SK-N-SH (cell line): Measurements from ENCODE around the gene EYA2. TPM values are rescaled to one million over a fixed set of nuclear protein-coding genes. Genes with fewer than 3 reads are reported as not detected.

Experiments
- CTCF ChIA-PET: fragments of 300-600, 350-600 bp; formaldehyde crosslinking; extraction: SDS; loops from one replicate; lab custom pipeline; 2021; lab: Yijun Ruan, JAX
- POLR2A ChIA-PET: fragments of 350-600 bp; sonication (Branson Sonifier 250); formaldehyde crosslinking; extraction: SDS; loops from one replicate; lab custom pipeline; 2020; ENCODE audit warnings: antibody characterized with exemption, inconsistent platforms; lab: Yijun Ruan, JAX
- DNase-seq: peaks from one replicate; pipeline ENCODE4 v3.0.0; 2012
- H2AFZ ChIP-seq: fragments of 200-600 bp; sonication (generic); 2 replicates; pipeline ENCODE4 v1.8.1; 2016; ENCODE audit warnings: antibody characterized with exemption, mild to moderate bottlenecking, low read depth
- H3F3A ChIP-seq: fragments of 200-600 bp; sonication (generic); replicated peaks from 2 replicates; pipeline ENCODE3; 2016; ENCODE audit warnings: antibody characterized with exemption, mild to moderate bottlenecking; ENCODE audit not compliant: insufficient read depth
- H3K27ac ChIP-seq, 2 experiments: fragments of 200-500 bp in 1 of 2; fragments of 200-600 bp in 1 of 2; sonication (Bioruptor generic) in 1 of 2; sonication (generic), shearing (Covaris generic) in 1 of 2; 2 replicates each; pipeline versions ENCODE4 v1.5.1 to v1.6.1; 2014 to 2016; ENCODE audit warnings: low read depth in 2 of 2, inconsistent platforms in 1 of 2, low read length in 1 of 2, mild to moderate bottlenecking in 1 of 2, mixed read lengths in 1 of 2
- H3K27me3 ChIP-seq: fragments of 200-600 bp; sonication (generic), shearing (Covaris generic); 2 replicates; pipeline ENCODE4 v1.6.1; 2016; ENCODE audit warnings: mixed run types; ENCODE audit not compliant: insufficient read depth
- H3K36me3 ChIP-seq, 2 experiments: fragments of 200-500 bp in 1 of 2; fragments of 200-600 bp in 1 of 2; sonication (Bioruptor generic) in 1 of 2; sonication (generic) in 1 of 2; replicated peaks in 1 of 2; 2 replicates each; pipeline versions ENCODE3 to v1.5.1; 2014 to 2016; ENCODE audit warnings: low read length in 1 of 2, mild to moderate bottlenecking in 1 of 2; ENCODE audit not compliant: insufficient read depth in 2 of 2, control insufficient read depth in 1 of 2
- H3K4me1 ChIP-seq, 2 experiments: fragments of 200-500 bp in 1 of 2; fragments of 200-600 bp in 1 of 2; sonication (Bioruptor generic) in 1 of 2; sonication (generic), shearing (Covaris generic) in 1 of 2; 2 replicates each; pipeline versions ENCODE4 v1.5.1 to v1.6.1; 2014 to 2016; ENCODE audit warnings: low read depth in 1 of 2, low read length in 1 of 2, mixed run types in 1 of 2; ENCODE audit not compliant: insufficient read depth in 2 of 2, control insufficient read depth in 1 of 2
- H3K4me2 ChIP-seq: fragments of 200-600 bp; sonication (generic), shearing (Covaris generic); 2 replicates; pipeline ENCODE4 v1.6.1; 2017; ENCODE audit warnings: mixed run types
- H3K4me3 ChIP-seq, 2 experiments: fragments of 200-500 bp in 1 of 2; fragments of 200-600 bp in 1 of 2; sonication (Bioruptor generic) in 1 of 2; sonication (generic), shearing (Covaris generic) in 1 of 2; 2 replicates each; pipeline versions ENCODE4 v1.5.1 to v1.8.1; 2014 to 2016; ENCODE audit warnings: low read depth in 2 of 2, inconsistent platforms in 1 of 2, low read length in 1 of 2, mild to moderate bottlenecking in 1 of 2, mixed read lengths in 1 of 2, moderate library complexity in 1 of 2
- H3K79me2 ChIP-seq: fragments of 200-600 bp; sonication (generic); 2 replicates; pipeline ENCODE4 v1.8.1; 2017; ENCODE audit warnings: mild to moderate bottlenecking; ENCODE audit not compliant: insufficient read depth
- H3K9ac ChIP-seq: fragments of 200-600 bp; sonication (generic); 2 replicates; pipeline ENCODE4 v1.6.1; 2017; ENCODE audit warnings: mixed run types
- H3K9me2 ChIP-seq: fragments of 200-600 bp; sonication (generic); 2 replicates; pipeline ENCODE4 v1.6.1; 2017; ENCODE audit warnings: mixed run types
- H3K9me3 ChIP-seq: fragments of 200-600 bp; sonication (generic); 2 replicates; pipeline ENCODE4 v1.6.1; 2017; ENCODE audit warnings: mixed run types, mild to moderate bottlenecking, moderate library complexity
- H4K20me1 ChIP-seq: fragments of 200-600 bp; sonication (generic); 2 replicates; pipeline ENCODE4 v1.6.1; 2017; ENCODE audit warnings: mild to moderate bottlenecking, mixed run types; ENCODE audit not compliant: insufficient read depth
- JUND ChIP-seq: IDR thresholded peaks from 2 replicates; pipeline ENCODE4 v1.4.0; 2012
- NRF1 ChIP-seq: IDR thresholded peaks from 2 replicates; pipeline ENCODE4 v1.6.1; 2012; ENCODE audit warnings: low read depth, mild to moderate bottlenecking, low read length
- RCOR1 ChIP-seq: fragments of 150-350 bp; IDR thresholded peaks from 2 replicates; pipeline ENCODE4 v1.6.1; 2017; ENCODE audit warnings: antibody characterized with exemption, low read length
- YY1 ChIP-seq: IDR thresholded peaks from 2 replicates; pipeline ENCODE4 v1.4.0; 2012; ENCODE audit warnings: low read depth, mild to moderate bottlenecking
- WGBS: methylation state at CpG from one replicate; pipeline ENCODE4 v1.1.6; 2017; ENCODE audit warnings: low lambda C conversion rate; 5-methylcytosine and 5-hydroxymethylcytosine counted together
- polyA plus RNA-seq, 3 experiments: library from polyadenylated mRNA; depleted of rRNA; stranded (reverse); fragments of >200 nt; gene quantifications; 2 replicates each; pipeline ENCODE4 v1.2.3, GENCODE V29; 2012
- TF ChIP-seq, protein P1 (sequence below): fragments of 150-350 bp; IDR thresholded peaks from 2 replicates; pipeline ENCODE4 v1.6.1; 2016; ENCODE audit warnings: mild to moderate bottlenecking, low read depth, low read length
- TF ChIP-seq, protein P2 (sequence below): IDR thresholded peaks from 2 replicates; pipeline ENCODE4 v1.4.0; 2012; ENCODE audit warnings: low read depth, borderline replicate concordance
- TF ChIP-seq, protein P3 (sequence below): IDR thresholded peaks from 2 replicates; pipeline ENCODE4 v1.4.0; 2012; ENCODE audit warnings: low read depth
- TF ChIP-seq, protein P4 (sequence below): fragments of 200-600 bp; sonication (generic); IDR thresholded peaks from 2 replicates; pipeline ENCODE4 v1.6.1; 2017; ENCODE audit warnings: antibody characterized with exemption, mild to moderate bottlenecking, moderate library complexity

Gene EYA2
- polyA plus RNA-seq, 1 of the 3 experiments (the other 2 are of a cell fraction) = 0.05 TPM

DNA sequence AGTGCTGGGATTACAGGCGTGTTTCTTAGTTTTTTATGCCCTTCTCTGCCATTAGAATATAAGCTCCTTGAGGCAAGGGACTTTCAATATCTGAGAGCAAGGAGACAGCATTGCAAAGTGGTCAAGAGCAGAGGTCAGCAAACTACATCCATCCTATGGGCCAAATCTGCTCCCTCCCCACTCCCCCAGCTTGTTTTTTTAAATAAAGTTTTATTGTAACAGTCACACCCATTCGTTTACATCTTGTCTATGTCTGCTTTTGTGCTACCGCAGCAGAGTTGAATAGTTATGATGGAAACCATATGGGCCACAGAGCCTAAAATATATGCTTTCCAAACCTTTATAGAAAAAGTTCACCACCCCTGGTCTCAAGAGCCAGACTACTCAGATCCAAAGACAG, 227.9 kb downstream of the EYA2 start:
- Histone ChIP-seq H3K36me3 (no peaks in the 10 kb centered on the region), H3K9me3 (no peaks in the 10 kb centered on the region), H3K27me3 (no peaks in the 10 kb centered on the region), H3K79me2 (no peaks in the 10 kb centered on the region), H2AFZ (no peak overlapping the region), H3K9ac (no peak overlapping the region), H3K4me3 (no peak overlapping the region), H3K9me2 (no peaks in the 10 kb centered on the region), H3K27ac (no peak overlapping the region), H4K20me1 (no peaks in the 10 kb centered on the region), H3K4me2 (no peak overlapping the region), H3K4me1 (peaks cover 10 to 27% of the 10 kb centered on the region in 2 experiments), H3F3A (peaks cover 34% of the 10 kb centered on the region)
- DNase-seq = no peak
- ChIA-PET CTCF (interaction anchor here (1.3 kb wide), 1 partner anchor 8 kb away, joined by 3 read pairs; no protein-coding TSS in a partner anchor), POLR2A (no interaction called here)
- 82% methylated on average over 3 of the region's 3 CpGs for WGBS
- TF ChIP-seq RCOR1 (no peak), NRF1 (no peak)
- TF ChIP-seq, protein P1, sequence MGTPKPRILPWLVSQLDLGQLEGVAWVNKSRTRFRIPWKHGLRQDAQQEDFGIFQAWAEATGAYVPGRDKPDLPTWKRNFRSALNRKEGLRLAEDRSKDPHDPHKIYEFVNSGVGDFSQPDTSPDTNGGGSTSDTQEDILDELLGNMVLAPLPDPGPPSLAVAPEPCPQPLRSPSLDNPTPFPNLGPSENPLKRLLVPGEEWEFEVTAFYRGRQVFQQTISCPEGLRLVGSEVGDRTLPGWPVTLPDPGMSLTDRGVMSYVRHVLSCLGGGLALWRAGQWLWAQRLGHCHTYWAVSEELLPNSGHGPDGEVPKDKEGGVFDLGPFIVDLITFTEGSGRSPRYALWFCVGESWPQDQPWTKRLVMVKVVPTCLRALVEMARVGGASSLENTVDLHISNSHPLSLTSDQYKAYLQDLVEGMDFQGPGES = no peak
- TF ChIP-seq, protein P2, sequence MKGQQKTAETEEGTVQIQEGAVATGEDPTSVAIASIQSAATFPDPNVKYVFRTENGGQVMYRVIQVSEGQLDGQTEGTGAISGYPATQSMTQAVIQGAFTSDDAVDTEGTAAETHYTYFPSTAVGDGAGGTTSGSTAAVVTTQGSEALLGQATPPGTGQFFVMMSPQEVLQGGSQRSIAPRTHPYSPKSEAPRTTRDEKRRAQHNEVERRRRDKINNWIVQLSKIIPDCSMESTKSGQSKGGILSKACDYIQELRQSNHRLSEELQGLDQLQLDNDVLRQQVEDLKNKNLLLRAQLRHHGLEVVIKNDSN = no peak

DNA sequence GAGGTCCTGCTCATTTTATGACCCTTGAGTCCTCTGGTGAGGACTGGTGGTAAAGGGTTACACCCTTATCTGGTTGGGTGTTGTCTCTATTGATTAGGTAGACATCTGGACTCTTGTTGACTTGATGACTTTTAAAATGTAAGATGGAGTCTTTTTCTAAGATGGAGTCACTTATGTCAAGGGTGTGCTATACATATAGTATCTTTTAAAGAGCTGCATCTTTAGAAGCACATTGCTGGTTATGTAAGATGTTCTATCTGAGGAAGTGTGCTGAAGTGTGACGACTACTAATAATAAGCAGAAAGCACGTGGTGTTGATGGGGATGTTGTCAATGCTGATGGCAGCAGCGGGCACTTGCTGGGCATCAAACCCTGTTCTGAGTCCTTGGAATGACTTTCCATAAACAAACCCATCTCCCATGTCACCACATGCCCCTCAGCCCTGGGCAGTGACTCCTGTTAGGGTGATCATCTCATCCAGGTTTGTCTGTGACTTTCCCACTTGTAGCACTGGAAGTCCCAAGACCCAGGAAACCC, 229.6 kb downstream of the EYA2 start:
- H4K20me1 ChIP-seq = no peaks in the 10 kb centered on the region
- DNase-seq = no peak
- no peaks in the 10 kb centered on the region for H3K36me3 ChIP-seq
- H3K27me3 ChIP-seq = no peaks in the 10 kb centered on the region
- ChIA-PET POLR2A (no interaction called here), CTCF (interaction anchor here (0.9 kb wide), 1 partner anchor 57 kb away, joined by 3 read pairs; no protein-coding TSS in a partner anchor)
- TF ChIP-seq, protein P1 = no peak
- TF ChIP-seq YY1 (0 out of 2 replicates have a peak, but pooled peaks have one; percentile 50), JUND (no peak)
- TF ChIP-seq, protein P3, sequence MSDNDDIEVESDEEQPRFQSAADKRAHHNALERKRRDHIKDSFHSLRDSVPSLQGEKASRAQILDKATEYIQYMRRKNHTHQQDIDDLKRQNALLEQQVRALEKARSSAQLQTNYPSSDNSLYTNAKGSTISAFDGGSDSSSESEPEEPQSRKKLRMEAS = 0 out of 2 replicates have a peak, but pooled peaks have one; percentile 16
- TF ChIP-seq, protein P4, sequence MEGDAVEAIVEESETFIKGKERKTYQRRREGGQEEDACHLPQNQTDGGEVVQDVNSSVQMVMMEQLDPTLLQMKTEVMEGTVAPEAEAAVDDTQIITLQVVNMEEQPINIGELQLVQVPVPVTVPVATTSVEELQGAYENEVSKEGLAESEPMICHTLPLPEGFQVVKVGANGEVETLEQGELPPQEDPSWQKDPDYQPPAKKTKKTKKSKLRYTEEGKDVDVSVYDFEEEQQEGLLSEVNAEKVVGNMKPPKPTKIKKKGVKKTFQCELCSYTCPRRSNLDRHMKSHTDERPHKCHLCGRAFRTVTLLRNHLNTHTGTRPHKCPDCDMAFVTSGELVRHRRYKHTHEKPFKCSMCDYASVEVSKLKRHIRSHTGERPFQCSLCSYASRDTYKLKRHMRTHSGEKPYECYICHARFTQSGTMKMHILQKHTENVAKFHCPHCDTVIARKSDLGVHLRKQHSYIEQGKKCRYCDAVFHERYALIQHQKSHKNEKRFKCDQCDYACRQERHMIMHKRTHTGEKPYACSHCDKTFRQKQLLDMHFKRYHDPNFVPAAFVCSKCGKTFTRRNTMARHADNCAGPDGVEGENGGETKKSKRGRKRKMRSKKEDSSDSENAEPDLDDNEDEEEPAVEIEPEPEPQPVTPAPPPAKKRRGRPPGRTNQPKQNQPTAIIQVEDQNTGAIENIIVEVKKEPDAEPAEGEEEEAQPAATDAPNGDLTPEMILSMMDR = no peak
- no peak overlapping the region for H3K4me3 ChIP-seq
- H2AFZ ChIP-seq = peak overlapping the region; percentile 38; the same call in 1 of the 2 replicates
- peak overlapping the region; percentile 34; the same call in 1 of the 2 replicates for H3K9ac ChIP-seq
- H3K9me2 ChIP-seq = no peaks in the 10 kb centered on the region
- 0 out of 2 replicates have a peak overlapping the region, but pooled peaks have one; percentile 24 for H3K4me2 ChIP-seq
- no peaks in the 10 kb centered on the region for H3K79me2 ChIP-seq
- peak overlapping the region in 1 of 2 experiments; percentile 83; a peak in 3 of 4 replicates for H3K27ac ChIP-seq
- H3K4me1 ChIP-seq = peaks cover 17 to 33% of the 10 kb centered on the region in 2 experiments
- no peaks in the 10 kb centered on the region for H3K9me3 ChIP-seq
- 62% methylated on average over 3 of the region's 3 CpGs for WGBS
- H3F3A ChIP-seq = peaks cover 38% of the 10 kb centered on the region
